ENCODE data around the gene TRPM1.

Gene TRPM1

GRCh38 chr15:31101262-31102038, at the start of gene TRPM1:
TSS of gene TRPM1 (minus strand) at chr15:31101725. CDS start at chr15:31081355, 20,370 bp downstream.
- no peak for DNase-seq

- no peak for DNase-seq
Measured at GRCh38 chr15:31150732-31151231, 49.3 kb upstream of the TRPM1 start.

- DNase-seq, result no peak
Measured at GRCh38 chr15:31149987-31150386, 48.5 kb upstream of the TRPM1 start.

- no peak for DNase-seq
Measured at GRCh38 chr15:31149088-31149505, 47.6 kb upstream of the TRPM1 start.

- DNase-seq, result no peak
Measured at GRCh38 chr15:31148297-31149087, 47.0 kb upstream of the TRPM1 start.

- DNase-seq, result no peak
Measured at GRCh38 chr15:31147944-31148296, 46.4 kb upstream of the TRPM1 start.

GRCh38 chr15:31147456-31147855, 45.9 kb upstream of the TRPM1 start:
- DNase-seq, result no peak

GRCh38 chr15:31145271-31145911, 43.9 kb upstream of the TRPM1 start:
- no peak for DNase-seq

- DNase-seq, result no peak
Measured at GRCh38 chr15:31141792-31142191, 40.3 kb upstream of the TRPM1 start.

GRCh38 chr15:31136607-31137328, 35.2 kb upstream of the TRPM1 start:
- DNase-seq, result no peak

- DNase-seq, result no peak
Measured at GRCh38 chr15:31136016-31136415, 34.5 kb upstream of the TRPM1 start.

- DNase-seq, result no peak
Measured at GRCh38 chr15:31135523-31135922, 34.0 kb upstream of the TRPM1 start.

- DNase-seq, result no peak
Measured at GRCh38 chr15:31133890-31134289, 32.4 kb upstream of the TRPM1 start.

- no peak for DNase-seq
Measured at GRCh38 chr15:31131853-31132375, 30.4 kb upstream of the TRPM1 start.

- DNase-seq, result no peak
Measured at GRCh38 chr15:31130576-31131237, 29.2 kb upstream of the TRPM1 start.

- DNase-seq, result no peak
Measured at GRCh38 chr15:31129769-31130303, 28.3 kb upstream of the TRPM1 start.

GRCh38 chr15:31128919-31129768, 27.6 kb upstream of the TRPM1 start:
- DNase-seq, result peak; percentile 84

- DNase-seq, result no peak
Measured at GRCh38 chr15:31128477-31128876, 27.0 kb upstream of the TRPM1 start.

- no peak for DNase-seq
Measured at GRCh38 chr15:31127596-31128261, 26.2 kb upstream of the TRPM1 start.

- DNase-seq, result no peak
Measured at GRCh38 chr15:31125061-31125460, 23.5 kb upstream of the TRPM1 start.
